Kidney epithelial cell (primary cell): Measurements from ENCODE around the gene TPRN. TPM values are rescaled to one million over a fixed set of nuclear protein-coding genes. Genes with fewer than 3 reads are reported as not detected.

Source experiments
- DNase-seq: peaks from one replicate; pipeline ENCODE4 v3.0.0-alpha.2; 2010; ENCODE audit warnings: low read depth
- H3K27me3 ChIP-seq: 2 replicates; pipeline ENCODE4 v1.6.0; 2011; ENCODE audit warnings: low read length; ENCODE audit not compliant: control insufficient read depth, insufficient read depth
- H3K36me3 ChIP-seq: 2 replicates; pipeline ENCODE4 v1.5.1; 2011; ENCODE audit warnings: low read length; ENCODE audit not compliant: control insufficient read depth, insufficient read depth
- H3K4me3 ChIP-seq: 2 replicates; pipeline ENCODE4 v1.5.1; 2011; ENCODE audit warnings: low read depth, mild to moderate bottlenecking, control low read depth, low read length
- total RNA-seq: library from RNA; depleted of rRNA; stranded (reverse); fragments of >200 nt; gene quantifications from 2 replicates; pipeline ENCODE4 v1.2.3, GENCODE V29; 2015
- TF ChIP-seq, protein P1 (sequence below): IDR thresholded peaks from 2 replicates; pipeline ENCODE4 v1.5.1; 2011; ENCODE audit warnings: mild to moderate bottlenecking, moderate library complexity, low read length, control low read depth, inconsistent platforms; ENCODE audit not compliant: insufficient read depth, poor library complexity, severe bottlenecking

Gene TPRN
- total RNA-seq, 1 donor from 2014 or later: 15.2 TPM

DNA sequence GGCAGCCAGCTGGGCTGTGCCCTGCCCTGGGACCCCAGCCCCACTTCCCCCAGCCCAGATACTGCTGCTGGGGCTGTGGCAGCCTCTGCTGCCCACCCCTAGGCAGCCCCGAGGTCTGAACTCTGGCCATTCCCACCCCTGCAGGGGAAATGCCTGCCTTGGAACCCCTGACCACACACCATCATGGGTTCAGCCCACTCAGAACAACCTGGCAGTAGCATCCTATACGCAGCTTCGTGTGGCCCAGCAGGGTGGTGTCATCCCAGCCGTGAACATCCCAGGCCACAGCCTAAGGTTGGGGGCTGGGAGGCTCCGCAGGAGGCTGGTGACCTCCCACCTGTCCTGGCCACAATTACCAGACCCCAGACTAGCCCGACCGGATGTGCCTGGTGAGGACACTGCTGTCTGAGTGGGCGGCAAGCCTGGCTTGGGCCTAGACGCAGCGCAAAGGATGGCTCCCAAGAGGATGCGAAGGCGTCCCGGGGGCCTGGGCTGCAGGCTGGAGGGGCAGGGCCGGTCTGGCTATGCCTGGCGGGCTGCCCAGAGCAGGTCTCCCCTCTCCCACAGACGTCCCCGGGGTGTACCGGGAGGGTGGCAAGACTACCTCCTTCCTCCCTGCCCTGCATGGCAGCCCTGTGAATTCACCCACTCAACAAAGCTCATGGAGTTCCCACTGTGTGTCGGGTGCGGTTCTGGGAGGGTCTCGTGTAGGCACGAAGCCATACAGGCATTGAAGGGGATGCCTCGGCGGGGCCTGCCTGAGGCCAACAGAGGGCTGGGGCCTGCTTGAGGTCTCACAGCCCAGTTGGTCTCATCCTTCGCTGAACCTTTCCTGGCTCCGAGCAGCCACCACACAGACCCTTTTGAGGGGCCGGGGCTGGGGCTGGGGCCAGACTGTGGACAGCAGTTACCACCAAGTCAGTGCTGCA lies 28.7 kb upstream of the TPRN start:
- no peaks in the 10 kb centered on the region for H3K36me3 ChIP-seq
- TF ChIP-seq, protein P1, sequence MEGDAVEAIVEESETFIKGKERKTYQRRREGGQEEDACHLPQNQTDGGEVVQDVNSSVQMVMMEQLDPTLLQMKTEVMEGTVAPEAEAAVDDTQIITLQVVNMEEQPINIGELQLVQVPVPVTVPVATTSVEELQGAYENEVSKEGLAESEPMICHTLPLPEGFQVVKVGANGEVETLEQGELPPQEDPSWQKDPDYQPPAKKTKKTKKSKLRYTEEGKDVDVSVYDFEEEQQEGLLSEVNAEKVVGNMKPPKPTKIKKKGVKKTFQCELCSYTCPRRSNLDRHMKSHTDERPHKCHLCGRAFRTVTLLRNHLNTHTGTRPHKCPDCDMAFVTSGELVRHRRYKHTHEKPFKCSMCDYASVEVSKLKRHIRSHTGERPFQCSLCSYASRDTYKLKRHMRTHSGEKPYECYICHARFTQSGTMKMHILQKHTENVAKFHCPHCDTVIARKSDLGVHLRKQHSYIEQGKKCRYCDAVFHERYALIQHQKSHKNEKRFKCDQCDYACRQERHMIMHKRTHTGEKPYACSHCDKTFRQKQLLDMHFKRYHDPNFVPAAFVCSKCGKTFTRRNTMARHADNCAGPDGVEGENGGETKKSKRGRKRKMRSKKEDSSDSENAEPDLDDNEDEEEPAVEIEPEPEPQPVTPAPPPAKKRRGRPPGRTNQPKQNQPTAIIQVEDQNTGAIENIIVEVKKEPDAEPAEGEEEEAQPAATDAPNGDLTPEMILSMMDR: no peak
- H3K27me3 ChIP-seq: peaks cover 46% of the 10 kb centered on the region
- no peak overlapping the region for H3K4me3 ChIP-seq
- no peak for DNase-seq

DNA sequence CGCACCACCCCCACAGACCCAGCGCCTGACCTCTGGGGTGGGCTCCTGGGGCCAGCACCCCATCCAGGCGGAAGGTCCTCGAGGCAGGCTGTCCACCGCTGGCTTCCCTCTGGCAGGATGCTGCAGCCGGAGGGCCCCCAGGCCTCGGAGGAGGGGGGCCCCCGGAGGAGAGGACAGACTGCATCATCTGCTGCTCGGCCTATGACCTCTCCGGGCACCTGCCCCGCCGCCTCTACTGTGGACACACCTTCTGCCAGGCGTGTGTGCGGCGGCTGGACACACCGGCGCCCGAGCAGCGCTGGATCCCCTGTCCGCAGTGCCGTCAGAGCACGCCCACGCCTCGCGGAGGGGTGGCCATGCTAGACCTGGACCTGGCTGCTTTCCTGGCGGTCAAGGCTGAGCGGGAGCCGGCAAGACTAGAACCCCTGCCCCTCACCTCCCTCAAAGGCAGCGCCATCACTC lies 28.0 kb upstream of the TPRN start:
- DNase-seq: no peak
- Histone ChIP-seq H3K4me3 (no peak overlapping the region), H3K27me3 (peaks cover 40% of the 10 kb centered on the region), H3K36me3 (no peaks in the 10 kb centered on the region)
- TF ChIP-seq, protein P1: no peak

DNA sequence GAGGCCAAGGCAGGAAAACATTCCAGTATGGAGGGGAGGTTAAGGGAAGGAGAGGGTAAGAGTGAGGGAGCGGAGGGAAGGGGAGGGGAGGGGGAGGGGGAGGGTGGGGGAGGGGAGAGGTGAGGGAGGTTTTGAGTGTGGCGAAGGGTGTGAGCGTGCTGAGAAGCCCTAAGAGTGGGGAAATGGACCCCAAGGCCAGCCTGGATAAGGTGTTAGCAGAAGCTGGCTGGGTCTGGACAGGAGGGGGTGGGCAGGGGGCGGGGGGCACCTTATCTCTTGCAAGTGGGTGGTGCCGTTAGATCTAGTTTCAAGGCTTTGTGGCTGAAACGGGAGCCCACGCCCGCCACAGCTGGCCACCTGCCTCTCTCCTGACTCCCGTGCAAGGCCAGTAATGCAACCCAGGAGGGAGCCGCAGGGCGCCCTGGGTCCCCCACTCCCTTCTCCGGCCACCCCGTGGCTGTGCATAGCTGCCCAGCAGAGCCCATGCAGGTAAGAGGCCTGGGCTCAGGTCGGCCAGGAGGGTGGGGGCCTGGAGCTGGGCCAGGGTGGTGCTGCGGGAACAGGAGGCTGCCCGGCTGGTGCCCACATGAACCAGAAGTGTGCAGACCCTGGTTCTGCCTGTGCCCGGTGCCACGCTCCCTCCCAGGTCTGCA lies 27.4 kb upstream of the TPRN start:
- H3K27me3 ChIP-seq: peaks cover 35% of the 10 kb centered on the region
- no peaks in the 10 kb centered on the region for H3K36me3 ChIP-seq
- TF ChIP-seq, protein P1: no peak
- no peak for DNase-seq
- no peak overlapping the region for H3K4me3 ChIP-seq

DNA sequence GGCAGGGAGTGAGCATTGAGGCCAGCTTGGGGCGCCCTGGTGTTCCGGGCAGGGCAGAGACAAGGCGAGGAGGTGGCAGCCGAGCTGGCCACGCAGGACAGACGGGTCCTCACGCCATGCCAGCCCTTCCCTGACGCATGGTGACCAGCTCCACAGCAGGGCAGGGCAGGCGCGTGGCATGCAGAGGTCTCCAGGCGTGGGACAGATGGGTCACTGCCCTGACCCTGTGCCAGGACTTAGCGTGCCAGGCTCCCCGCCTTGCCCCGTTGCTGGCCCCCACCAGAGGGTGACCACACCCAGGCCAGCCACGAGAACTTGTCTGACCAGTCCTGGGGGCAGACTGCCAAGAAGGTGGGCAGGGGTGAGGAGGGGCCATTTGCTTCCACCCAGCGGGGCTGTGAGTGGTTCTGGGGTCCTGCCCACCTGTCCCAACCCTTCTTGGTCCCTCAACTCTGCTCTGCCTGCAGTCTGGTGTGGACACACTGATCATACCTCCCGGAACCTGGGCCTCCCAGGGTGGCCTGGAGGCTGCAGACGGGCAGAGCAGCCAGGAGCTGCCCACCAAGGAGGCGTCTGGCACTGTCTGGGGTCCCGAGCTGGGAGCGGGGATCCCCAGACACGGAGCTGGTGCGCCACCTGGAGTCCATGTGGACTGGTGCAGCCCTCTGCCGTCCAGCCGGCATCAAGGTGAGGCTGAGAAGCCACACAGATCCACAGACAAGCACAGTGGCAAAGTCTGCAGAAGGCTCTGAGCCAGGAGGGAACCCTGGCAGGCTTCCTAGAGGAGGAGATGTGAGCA lies 26.7 kb upstream of the TPRN start, which contains the start of gene RNF224:
RNF224 (plus strand) TSS at position 449 of the 799 bp plus-strand sequence. CDS start 834 bp downstream, outside the sequence.
- TF ChIP-seq, protein P1: peak; percentile 91
- DNase-seq: no peak
- H3K27me3 ChIP-seq: peaks cover 27% of the 10 kb centered on the region
- H3K36me3 ChIP-seq: no peaks in the 10 kb centered on the region
- no peak within 1 kb of the TSS for H3K4me3 ChIP-seq

DNA sequence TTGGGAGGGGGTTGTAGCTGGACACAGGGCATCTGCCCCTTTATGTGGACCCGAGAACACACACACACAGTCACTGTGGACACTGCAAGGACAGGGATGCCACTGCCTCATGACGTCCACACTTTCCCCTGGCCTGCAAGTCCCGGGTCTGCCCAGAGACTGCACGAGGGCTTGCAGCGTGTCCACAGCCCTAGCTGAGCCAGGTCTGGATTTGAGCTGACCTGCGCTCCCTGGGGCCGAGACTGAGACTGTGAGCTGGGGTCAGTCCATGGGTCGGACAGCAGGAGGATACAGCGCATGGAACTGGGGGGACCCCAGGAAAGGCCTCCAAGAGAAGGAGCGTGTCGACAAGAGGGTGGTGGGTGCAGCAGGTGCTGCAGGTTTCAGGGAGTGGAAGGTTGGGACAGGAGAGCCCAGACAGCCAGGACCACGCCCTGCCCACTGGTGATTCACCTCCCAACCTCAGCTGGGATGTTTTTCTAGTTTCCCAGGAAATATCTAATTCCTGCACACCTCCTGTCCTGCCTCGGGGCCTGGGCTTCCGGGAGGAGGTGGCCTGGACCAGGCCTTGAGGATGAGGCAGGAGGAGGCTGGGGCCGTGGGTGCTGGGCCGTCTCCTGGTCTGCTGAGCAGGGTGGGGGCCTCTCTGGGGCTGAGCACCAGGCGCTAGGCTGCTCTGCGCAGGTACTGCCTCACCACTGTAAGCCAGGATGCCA lies 26.0 kb upstream of the TPRN start:
- H3K4me3 ChIP-seq: no peak overlapping the region
- H3K36me3 ChIP-seq: no peaks in the 10 kb centered on the region
- H3K27me3 ChIP-seq: peaks cover 24% of the 10 kb centered on the region
- TF ChIP-seq, protein P1: no peak
- DNase-seq: no peak
